HepG2 (cell line): ENCODE results near the gene CDC26. TPM values are rescaled to one million over a fixed set of nuclear protein-coding genes. Genes with fewer than 3 reads are reported as not detected.

Source experiments
- CREB1 ChIP-seq, 2 experiments: fragments of 450-650 bp in 1 of 2; IDR thresholded peaks; 2 replicates each; pipeline ENCODE4 v1.6.1; 2016 to 2017; ENCODE audit warnings: control low read depth in 1 of 2, mild to moderate bottlenecking in 1 of 2, missing compliant biosample characterization in 1 of 2, missing genetic modification characterization in 1 of 2
- FOXA3 ChIP-seq: IDR thresholded peaks from 2 replicates; pipeline ENCODE4 v1.6.1; 2016; ENCODE audit warnings: missing genetic modification reagents, missing compliant biosample characterization
- IKZF4 ChIP-seq: sonication (generic); formaldehyde crosslinking; IDR thresholded peaks from 2 replicates; pipeline ENCODE4 v1.5.1; 2020; ENCODE audit warnings: borderline replicate concordance, mild to moderate bottlenecking, low read depth, missing genetic modification reagents; ENCODE audit errors: not compliant biosample characterization
- PHF21A ChIP-seq: sonication (generic); formaldehyde crosslinking; IDR thresholded peaks from 2 replicates; pipeline ENCODE4 v1.5.0; 2020; ENCODE audit warnings: mild to moderate bottlenecking, missing genetic modification reagents
- PPARG ChIP-seq: conservative IDR thresholded peaks from 2 replicates; pipeline ENCODE4 v1.6.1; 2016; ENCODE audit warnings: missing biosample characterization, missing genetic modification reagents
- TBX2 ChIP-seq: sonication (generic); formaldehyde crosslinking; IDR thresholded peaks from 2 replicates; pipeline ENCODE4 v1.5.0; 2020; ENCODE audit warnings: missing genetic modification reagents, mild to moderate bottlenecking, borderline replicate concordance
- ZKSCAN8 ChIP-seq: IDR thresholded peaks from 2 replicates; pipeline ENCODE4 v1.6.1; 2016; ENCODE audit warnings: borderline replicate concordance, missing genetic modification reagents, missing compliant biosample characterization
- ZNF460 ChIP-seq: sonication (generic); formaldehyde crosslinking; IDR thresholded peaks from 2 replicates; pipeline ENCODE4 v1.5.1; 2020; ENCODE audit warnings: missing genetic modification reagents, mild to moderate bottlenecking, borderline replicate concordance
- polyA plus RNA-seq, 8 experiments: library from polyadenylated mRNA; depleted of rRNA in 3 of 8; stranded (reverse) in 7 of 8; unstranded in 1 of 8; fragments of >200 nt; fragmentation: Illumina TruSeq in 4 of 8; extraction: Trizol in 4 of 8; gene quantifications; 2 replicates each; pipeline versions ENCODE4 v1.2.1 to v1.2.3, GENCODE V29; 2011 to 2016; ENCODE audit warnings: low read depth in 4 of 8, missing spikeins in 1 of 8, mixed read lengths in 1 of 8; ENCODE audit not compliant: insufficient read depth in 1 of 8
- total RNA-seq, 5 experiments: library from RNA; depleted of rRNA; stranded (reverse); fragments of >200 nt; fragmentation: Illumina TruSeq; extraction: Trizol; gene quantifications; 2 replicates each; pipeline ENCODE4 v1.2.3, GENCODE V29; 2016; ENCODE audit warnings: low read depth in 1 of 5
- TF ChIP-seq, protein P1 (sequence below): sonication (generic); formaldehyde crosslinking; IDR thresholded peaks from 2 replicates; pipeline ENCODE4 v1.9.0; 2021; ENCODE audit warnings: missing genetic modification reagents, mild to moderate bottlenecking, borderline replicate concordance
- TF ChIP-seq, protein P2 (sequence below): sonication (generic); formaldehyde crosslinking; IDR thresholded peaks from 2 replicates; pipeline ENCODE4 v1.4.0; 2020; ENCODE audit warnings: mild to moderate bottlenecking, missing genetic modification reagents
- TF ChIP-seq, protein P3 (sequence below): sonication (generic); formaldehyde crosslinking; IDR thresholded peaks from 2 replicates; pipeline ENCODE4 v1.4.0; 2020; ENCODE audit warnings: missing genetic modification reagents
- TF ChIP-seq, protein P4 (sequence below): sonication (generic); formaldehyde crosslinking; IDR thresholded peaks from 2 replicates; pipeline ENCODE4 v1.9.0; 2022; ENCODE audit warnings: missing genetic modification reagents, mild to moderate bottlenecking, borderline replicate concordance
- TF ChIP-seq, protein P5 (sequence below): sonication (generic); formaldehyde crosslinking; IDR thresholded peaks from 2 replicates; pipeline ENCODE4 v1.4.0; 2020; ENCODE audit warnings: missing genetic modification reagents, borderline replicate concordance

CDC26 gene
- total and polyA plus RNA-seq, 2 of the 13 experiments (the other 11 are each of a cell fraction or from before 2014, with no cell fraction given), result 26.6 to 57.9 TPM

DNA sequence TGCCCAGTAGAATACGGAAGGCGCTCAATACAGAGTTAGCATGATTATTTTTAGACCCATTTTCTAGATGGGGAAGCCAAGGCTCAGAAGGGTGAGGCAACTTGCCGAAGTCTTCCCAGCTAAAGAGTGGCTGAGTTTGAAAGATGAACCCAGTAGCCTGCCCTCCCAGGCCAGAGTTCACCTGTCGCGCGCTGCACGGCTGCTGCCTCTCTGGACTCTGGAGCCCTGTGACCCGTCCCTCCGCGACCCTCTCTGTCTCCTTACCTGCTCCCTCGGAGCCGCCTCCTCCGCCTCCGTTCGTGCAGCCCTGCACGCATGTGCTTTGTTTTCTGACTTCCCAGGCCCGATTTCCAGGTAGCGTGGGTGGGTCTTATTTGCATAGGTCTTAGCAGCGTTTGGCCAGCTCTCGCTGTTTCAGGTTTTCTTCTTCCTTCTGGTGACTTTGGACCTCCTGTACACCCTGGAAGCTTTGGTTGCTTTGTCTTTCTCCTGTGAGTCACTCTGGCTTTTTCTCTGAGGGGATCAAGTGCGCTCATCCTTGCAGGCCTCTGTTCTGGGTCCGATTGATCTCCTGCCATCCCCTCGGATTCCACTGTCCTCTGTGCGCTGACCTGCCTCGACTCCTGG is 27.5 kb upstream of the CDC26 start, which contains the start of gene RNF183 (continued):
- TF ChIP-seq, protein P1, sequence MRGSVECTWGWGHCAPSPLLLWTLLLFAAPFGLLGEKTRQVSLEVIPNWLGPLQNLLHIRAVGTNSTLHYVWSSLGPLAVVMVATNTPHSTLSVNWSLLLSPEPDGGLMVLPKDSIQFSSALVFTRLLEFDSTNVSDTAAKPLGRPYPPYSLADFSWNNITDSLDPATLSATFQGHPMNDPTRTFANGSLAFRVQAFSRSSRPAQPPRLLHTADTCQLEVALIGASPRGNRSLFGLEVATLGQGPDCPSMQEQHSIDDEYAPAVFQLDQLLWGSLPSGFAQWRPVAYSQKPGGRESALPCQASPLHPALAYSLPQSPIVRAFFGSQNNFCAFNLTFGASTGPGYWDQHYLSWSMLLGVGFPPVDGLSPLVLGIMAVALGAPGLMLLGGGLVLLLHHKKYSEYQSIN (CRISPR knock-in tag), result no peak
- TF ChIP-seq PPARG (0 out of 2 replicates have a peak, but pooled peaks have one; percentile 28), ZKSCAN8 (0 out of 2 replicates have a peak, but pooled peaks have one; percentile 52), CREB1 (IDR thresholded peaks at IDR 0.05) (no peak), CREB1 (CRISPR knock-in tag; IDR thresholded peaks at IDR 0.05) (0 out of 2 replicates have a peak, but pooled peaks have one; percentile 20), TBX2 (CRISPR knock-in tag) (peak; percentile 35; the same call in 1 of the 2 replicates), ZNF460 (CRISPR knock-in tag) (peak; percentile 55; the same call in 1 of the 2 replicates), PHF21A (CRISPR knock-in tag) (0 out of 2 replicates have a peak, but pooled peaks have one; percentile 19), FOXA3 (peak; percentile 36), IKZF4 (no peak)
- TF ChIP-seq, protein P2, sequence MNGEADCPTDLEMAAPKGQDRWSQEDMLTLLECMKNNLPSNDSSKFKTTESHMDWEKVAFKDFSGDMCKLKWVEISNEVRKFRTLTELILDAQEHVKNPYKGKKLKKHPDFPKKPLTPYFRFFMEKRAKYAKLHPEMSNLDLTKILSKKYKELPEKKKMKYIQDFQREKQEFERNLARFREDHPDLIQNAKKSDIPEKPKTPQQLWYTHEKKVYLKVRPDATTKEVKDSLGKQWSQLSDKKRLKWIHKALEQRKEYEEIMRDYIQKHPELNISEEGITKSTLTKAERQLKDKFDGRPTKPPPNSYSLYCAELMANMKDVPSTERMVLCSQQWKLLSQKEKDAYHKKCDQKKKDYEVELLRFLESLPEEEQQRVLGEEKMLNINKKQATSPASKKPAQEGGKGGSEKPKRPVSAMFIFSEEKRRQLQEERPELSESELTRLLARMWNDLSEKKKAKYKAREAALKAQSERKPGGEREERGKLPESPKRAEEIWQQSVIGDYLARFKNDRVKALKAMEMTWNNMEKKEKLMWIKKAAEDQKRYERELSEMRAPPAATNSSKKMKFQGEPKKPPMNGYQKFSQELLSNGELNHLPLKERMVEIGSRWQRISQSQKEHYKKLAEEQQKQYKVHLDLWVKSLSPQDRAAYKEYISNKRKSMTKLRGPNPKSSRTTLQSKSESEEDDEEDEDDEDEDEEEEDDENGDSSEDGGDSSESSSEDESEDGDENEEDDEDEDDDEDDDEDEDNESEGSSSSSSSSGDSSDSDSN, result 0 out of 2 replicates have a peak, but pooled peaks have one; percentile 30
- TF ChIP-seq, protein P3, sequence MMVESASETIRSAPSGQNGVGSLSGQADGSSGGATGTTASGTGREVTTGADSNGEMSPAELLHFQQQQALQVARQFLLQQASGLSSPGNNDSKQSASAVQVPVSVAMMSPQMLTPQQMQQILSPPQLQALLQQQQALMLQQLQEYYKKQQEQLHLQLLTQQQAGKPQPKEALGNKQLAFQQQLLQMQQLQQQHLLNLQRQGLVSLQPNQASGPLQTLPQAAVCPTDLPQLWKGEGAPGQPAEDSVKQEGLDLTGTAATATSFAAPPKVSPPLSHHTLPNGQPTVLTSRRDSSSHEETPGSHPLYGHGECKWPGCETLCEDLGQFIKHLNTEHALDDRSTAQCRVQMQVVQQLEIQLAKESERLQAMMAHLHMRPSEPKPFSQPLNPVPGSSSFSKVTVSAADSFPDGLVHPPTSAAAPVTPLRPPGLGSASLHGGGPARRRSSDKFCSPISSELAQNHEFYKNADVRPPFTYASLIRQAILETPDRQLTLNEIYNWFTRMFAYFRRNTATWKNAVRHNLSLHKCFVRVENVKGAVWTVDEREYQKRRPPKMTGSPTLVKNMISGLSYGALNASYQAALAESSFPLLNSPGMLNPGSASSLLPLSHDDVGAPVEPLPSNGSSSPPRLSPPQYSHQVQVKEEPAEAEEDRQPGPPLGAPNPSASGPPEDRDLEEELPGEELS (CRISPR knock-in tag), result 0 out of 2 replicates have a peak, but pooled peaks have one; percentile 35
- TF ChIP-seq, protein P4, sequence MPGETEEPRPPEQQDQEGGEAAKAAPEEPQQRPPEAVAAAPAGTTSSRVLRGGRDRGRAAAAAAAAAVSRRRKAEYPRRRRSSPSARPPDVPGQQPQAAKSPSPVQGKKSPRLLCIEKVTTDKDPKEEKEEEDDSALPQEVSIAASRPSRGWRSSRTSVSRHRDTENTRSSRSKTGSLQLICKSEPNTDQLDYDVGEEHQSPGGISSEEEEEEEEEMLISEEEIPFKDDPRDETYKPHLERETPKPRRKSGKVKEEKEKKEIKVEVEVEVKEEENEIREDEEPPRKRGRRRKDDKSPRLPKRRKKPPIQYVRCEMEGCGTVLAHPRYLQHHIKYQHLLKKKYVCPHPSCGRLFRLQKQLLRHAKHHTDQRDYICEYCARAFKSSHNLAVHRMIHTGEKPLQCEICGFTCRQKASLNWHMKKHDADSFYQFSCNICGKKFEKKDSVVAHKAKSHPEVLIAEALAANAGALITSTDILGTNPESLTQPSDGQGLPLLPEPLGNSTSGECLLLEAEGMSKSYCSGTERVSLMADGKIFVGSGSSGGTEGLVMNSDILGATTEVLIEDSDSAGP (CRISPR knock-in tag), result peak; percentile 41; the same call in 1 of the 2 replicates
- TF ChIP-seq, protein P5, sequence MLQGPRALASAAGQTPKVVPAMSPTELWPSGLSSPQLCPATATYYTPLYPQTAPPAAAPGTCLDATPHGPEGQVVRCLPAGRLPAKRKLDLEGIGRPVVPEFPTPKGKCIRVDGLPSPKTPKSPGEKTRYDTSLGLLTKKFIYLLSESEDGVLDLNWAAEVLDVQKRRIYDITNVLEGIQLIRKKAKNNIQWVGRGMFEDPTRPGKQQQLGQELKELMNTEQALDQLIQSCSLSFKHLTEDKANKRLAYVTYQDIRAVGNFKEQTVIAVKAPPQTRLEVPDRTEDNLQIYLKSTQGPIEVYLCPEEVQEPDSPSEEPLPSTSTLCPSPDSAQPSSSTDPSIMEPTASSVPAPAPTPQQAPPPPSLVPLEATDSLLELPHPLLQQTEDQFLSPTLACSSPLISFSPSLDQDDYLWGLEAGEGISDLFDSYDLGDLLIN (CRISPR knock-in tag), result 0 out of 2 replicates have a peak, but pooled peaks have one; percentile 13
